Testis (tissue), 3 donors: ENCODE measurements around the gene C1QBP. TPM values are rescaled to one million over a fixed set of nuclear protein-coding genes. Genes with fewer than 3 reads are reported as not detected.
A peak's percentile ranks its signal among the peaks of the same experiment; 100 is the strongest.

Experiments
- DNase-seq: peaks from one replicate; pipeline ENCODE4 v3.0.0-alpha.2; 2019
- H3K27ac ChIP-seq, 2 donors: fragments of 200-600 bp; sonication (generic); one replicate each; pipeline ENCODE4 v1.5.1; 2019
- H3K27me3 ChIP-seq: fragments of 200-600 bp; sonication (generic); one replicate; pipeline ENCODE4 v1.5.1; 2019
- H3K36me3 ChIP-seq: fragments of 200-600 bp; sonication (generic); one replicate; pipeline ENCODE4 v1.5.1; 2017; ENCODE audit warnings: low read depth; ENCODE audit errors: missing control alignments
- H3K4me1 ChIP-seq: fragments of 200-600 bp; sonication (generic); one replicate; pipeline ENCODE4 v1.5.1; 2019
- H3K4me3 ChIP-seq, 2 donors: fragments of 200-600 bp; sonication (generic); one replicate each; pipeline ENCODE4 v1.5.1; 2017 to 2019
- H3K9me3 ChIP-seq: fragments of 200-600 bp; sonication (generic); one replicate; pipeline ENCODE4 v1.5.1; 2017
- CTCF ChIP-seq, 3 experiments: fragments of 450-650 bp in 2 of 3; fragments of 200-600 bp in 1 of 3; sonication (generic) in 1 of 3; IDR thresholded peaks; one replicate each; pipeline ENCODE4 v1.5.1; 2016 to 2019; ENCODE audit warnings: antibody characterized with exemption in 3 of 3, mild to moderate bottlenecking in 2 of 3, moderate library complexity in 1 of 3
- POLR2A ChIP-seq: fragments of 450-650 bp; IDR thresholded peaks from one replicate; pipeline ENCODE4 v1.6.1; 2017; ENCODE audit warnings: antibody characterized with exemption, mild to moderate bottlenecking, moderate library complexity
- WGBS, 2 donors: methylation state at CpG; one replicate each; pipeline ENCODE4 v1.1.5; 2018; 5-methylcytosine and 5-hydroxymethylcytosine counted together
- intact Hi-C: fragments of 100-400 bp; cut with DNase I; formaldehyde crosslinking; loops from one replicate; pipeline ENCODE4 v1.15.1; 2023; ENCODE audit warnings: low total_unique reads
- polyA plus RNA-seq: library from polyadenylated mRNA; stranded (reverse); fragments of 350-450 nt; fragmentation: Illumina TruSeq; extraction: RNeasy Lipid Tissue Mini Kit (QIAGEN cat#74804); gene quantifications from one replicate; pipeline ENCODE4 v1.2.3, GENCODE V29; 2014; ENCODE audit warnings: low read depth, low replicate concordance; ENCODE audit not compliant: insufficient read depth
- total RNA-seq, 2 donors: library from RNA; depleted of rRNA; stranded (reverse); fragments of >200 nt; gene quantifications; one replicate each; pipeline ENCODE4 v1.2.3, GENCODE V29; 2016

Gene C1QBP
- total and polyA plus RNA-seq, 3 donors from 2014 or later, result 120 to 151 (median 133) TPM

DNA sequence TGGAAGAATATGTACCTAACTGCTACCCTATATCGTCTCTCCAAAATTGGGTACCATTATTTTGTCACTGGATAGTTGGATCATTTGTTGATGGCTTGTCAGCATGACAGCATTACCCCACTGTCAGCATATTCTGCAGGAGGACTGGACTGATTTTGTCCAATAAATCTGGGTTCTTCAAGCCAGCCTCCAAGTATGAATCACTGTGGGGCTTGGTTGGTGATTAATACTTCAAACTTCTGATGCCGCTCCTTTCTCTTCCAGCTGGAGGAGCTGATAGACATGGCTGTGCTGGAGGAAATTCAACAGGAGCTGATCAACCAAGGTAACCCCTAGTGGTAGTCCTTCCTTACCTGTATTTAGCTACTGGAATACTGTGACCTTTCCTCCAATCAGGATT lies 16.4 kb downstream of the C1QBP start:
- Histone ChIP-seq H3K9me3 (no peaks in the 10 kb centered on the region), H3K4me3 (no peak overlapping the region), H3K27ac (no peak overlapping the region), H3K4me1 (peaks cover 10% of the 10 kb centered on the region), H3K27me3 (no peaks in the 10 kb centered on the region), H3K36me3 (no peaks in the 10 kb centered on the region)
- intact Hi-C loops, result no loop called here
- TF ChIP-seq POLR2A (no peak), CTCF (IDR thresholded peaks at IDR 0.05) (no peak)
- no peak for DNase-seq
- 94 to 95% methylated on average over 2 of the region's 2 CpGs for WGBS, 2 donors

DNA sequence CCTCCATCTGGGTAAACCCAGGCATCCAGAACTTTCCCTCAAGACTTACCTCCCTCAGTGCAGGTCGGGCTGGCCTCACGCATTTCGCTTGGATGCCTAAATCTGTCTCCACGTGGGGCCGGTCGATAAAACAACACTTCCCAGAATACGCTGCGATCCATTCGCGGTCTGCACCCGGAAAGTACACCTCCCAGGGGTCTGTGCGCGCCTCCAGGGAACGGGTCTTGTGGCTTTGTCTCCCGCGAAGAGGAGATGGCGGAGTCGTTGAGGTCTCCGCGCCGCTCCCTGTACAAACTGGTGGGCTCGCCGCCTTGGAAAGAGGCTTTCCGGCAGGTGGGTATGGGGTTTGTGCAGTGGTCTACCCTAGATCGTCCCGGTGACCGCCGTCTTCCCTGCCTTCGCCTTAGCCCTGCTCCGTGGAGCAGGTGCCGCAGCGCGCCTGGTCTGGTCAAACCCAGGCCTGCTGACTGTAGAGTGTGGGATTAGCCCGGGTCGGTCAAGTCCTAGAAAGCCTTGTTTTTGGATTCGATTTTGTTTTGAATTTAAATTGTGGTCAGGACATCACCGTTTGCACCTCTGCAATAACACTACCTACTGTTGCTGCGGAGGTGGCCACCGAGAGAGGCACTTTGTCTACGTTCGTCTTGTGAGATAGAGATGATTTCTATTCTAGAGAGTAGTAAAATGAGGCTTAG lies 18.8 kb downstream of the C1QBP start, which contains the start of gene RPAIN:
Gene RPAIN, plus strand, starts transcription at position 224 of the 695 bp plus-strand sequence. Its CDS starts 29 bp downstream, at position 253.
- intact Hi-C loops, result no loop called here
- H3K4me3 ChIP-seq, result peak within 1 kb of the TSS; percentile 92 to 96
- peaks cover 10% of the 10 kb centered on the region for H3K4me1 ChIP-seq
- TF ChIP-seq CTCF (IDR thresholded peaks at IDR 0.05) (peak in 1 of 3 experiments; percentile 18), POLR2A (no peak)
- no peaks in the 10 kb centered on the region for H3K36me3 ChIP-seq
- H3K9me3 ChIP-seq, result no peaks in the 10 kb centered on the region
- DNase-seq, result peak; percentile 96
- H3K27ac ChIP-seq, result peak within 1 kb of the TSS; percentile 88 to 91
- WGBS, 2 donors, result 0 to 1% methylated on average over 15 to 40 of the region's 41 CpGs
- H3K27me3 ChIP-seq, result no peaks in the 10 kb centered on the region

DNA sequence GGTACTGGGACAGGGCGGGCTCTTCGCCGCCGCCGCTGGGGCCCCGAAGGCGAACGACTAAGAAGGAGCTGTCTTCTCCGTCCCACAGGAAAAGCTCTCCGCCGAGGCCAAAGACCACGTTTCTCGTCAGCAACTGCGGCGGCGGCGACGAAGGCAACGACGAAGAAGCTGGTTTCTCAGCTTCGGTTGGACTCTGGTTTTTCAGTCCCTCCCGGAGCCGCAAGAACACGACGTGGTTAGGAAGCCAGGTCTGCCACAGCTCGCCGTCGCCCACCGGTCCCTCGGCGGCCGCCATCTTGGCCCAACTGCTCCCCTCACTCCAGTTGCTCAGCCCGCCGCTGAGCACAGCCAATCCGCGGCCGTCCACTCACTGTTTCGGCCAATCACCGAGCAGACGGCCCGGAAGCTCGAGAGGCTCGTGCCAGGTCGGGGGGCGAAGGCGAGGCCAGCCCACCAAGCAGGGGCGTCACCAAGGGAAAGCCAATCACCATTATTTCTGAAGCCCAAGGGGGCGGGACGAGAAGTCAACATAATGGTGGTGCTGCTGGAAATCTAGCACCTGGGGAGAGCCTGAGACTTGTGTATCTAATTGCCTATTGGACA lies 19.5 kb downstream of the C1QBP start, which contains the start of gene NUP88:
Gene NUP88, minus strand, starts transcription at position 307 of the 603 bp plus-strand sequence. Its CDS starts 12 bp downstream, at position 295.
- DNase-seq, result peak; percentile 98
- peaks cover 10% of the 10 kb centered on the region for H3K4me1 ChIP-seq
- 0 to 1% methylated on average over 15 to 48 of the region's 49 CpGs for WGBS, 2 donors
- TF ChIP-seq CTCF (IDR thresholded peaks at IDR 0.05) (peak in 1 of 3 experiments; percentile 7), POLR2A (no peak)
- H3K36me3 ChIP-seq, result no peaks in the 10 kb centered on the region
- H3K27me3 ChIP-seq, result no peaks in the 10 kb centered on the region
- intact Hi-C loops, result no loop called here
- no peaks in the 10 kb centered on the region for H3K9me3 ChIP-seq
- peak within 1 kb of the TSS; percentile 88 to 91 for H3K27ac ChIP-seq
- H3K4me3 ChIP-seq, result peak within 1 kb of the TSS; percentile 92 to 96

DNA sequence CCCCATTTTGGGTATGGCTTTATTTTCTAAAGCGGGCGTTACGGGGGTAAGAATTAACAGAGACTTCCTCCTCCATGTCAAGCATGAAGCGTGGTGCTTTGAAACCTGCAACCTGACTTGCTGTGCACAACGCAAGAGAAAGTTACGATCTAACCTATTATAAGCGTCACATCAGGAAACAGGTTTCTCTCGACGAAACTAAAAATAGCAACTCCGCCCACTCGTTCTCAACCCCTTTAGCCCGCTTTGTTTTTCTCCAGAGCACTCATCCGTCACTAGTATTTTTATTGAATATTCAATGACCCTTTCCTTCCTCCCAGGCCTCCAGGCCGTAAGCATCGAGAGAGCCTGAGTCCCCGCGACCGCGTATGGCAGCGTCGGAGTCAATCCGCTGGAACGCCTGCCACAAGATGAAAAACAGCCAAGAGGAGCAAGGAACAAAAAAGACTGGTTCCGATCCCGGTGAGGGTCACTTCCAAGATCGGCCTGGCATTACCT lies 20.0 kb downstream of the C1QBP start:
- peak; percentile 43 for DNase-seq
- H3K4me3 ChIP-seq, result peak overlapping the region; percentile 92 to 96
- no peaks in the 10 kb centered on the region for H3K9me3 ChIP-seq
- no peaks in the 10 kb centered on the region for H3K27me3 ChIP-seq
- WGBS, 2 donors, result 0 to 2% methylated on average over 26 of the region's 26 CpGs
- intact Hi-C loops, result no loop called here
- peaks cover 10% of the 10 kb centered on the region for H3K4me1 ChIP-seq
- H3K36me3 ChIP-seq, result no peaks in the 10 kb centered on the region
- no peak for TF ChIP-seq POLR2A
- no peak for TF ChIP-seq CTCF (IDR thresholded peaks at IDR 0.05)
- peak overlapping the region; percentile 88 to 91 for H3K27ac ChIP-seq
